Body of pancreas (tissue), 4 donors: ENCODE data around the gene CDC42EP1.

Experiments
- CTCF ChIP-seq, 7 experiments: fragments of 450-650 bp in 4 of 7; fragments of 200-600 bp in 3 of 7; sonication (generic) in 3 of 7; IDR thresholded peaks; one replicate each; pipeline ENCODE4 v1.5.1; 2016 to 2019; ENCODE audit warnings: antibody characterized with exemption in 7 of 7
- POLR2A ChIP-seq, 3 donors: fragments of 450-650 bp; IDR thresholded peaks; one replicate each; pipeline ENCODE4 v1.6.1; 2016; ENCODE audit warnings: antibody characterized with exemption in 3 of 3, mild to moderate bottlenecking in 2 of 3

DNA sequence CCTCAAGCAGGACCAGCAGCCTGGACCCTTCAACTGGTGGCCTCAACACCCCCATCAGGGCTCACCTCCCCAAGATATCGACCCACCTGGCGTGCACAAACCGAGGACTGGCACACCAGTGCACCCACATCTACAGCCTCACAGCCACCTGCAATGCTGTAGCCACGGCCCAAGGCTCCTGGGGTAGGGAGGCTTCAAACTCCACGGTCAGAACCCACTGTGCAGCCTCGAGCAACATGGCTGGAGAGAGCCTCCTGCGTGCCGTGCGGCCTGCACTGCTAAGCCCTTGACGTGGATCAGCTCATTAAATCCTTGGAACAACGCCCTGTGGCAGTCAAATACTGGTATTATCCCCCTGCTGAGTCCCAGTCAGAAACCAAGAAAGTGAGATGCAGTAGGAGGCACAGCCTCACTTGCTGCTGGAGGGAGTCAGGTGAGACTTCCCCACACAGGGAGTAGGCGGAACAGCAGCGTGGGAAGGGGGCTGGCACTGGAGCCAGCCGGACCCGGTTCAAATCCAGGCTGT, 45.7 kb upstream of the CDC42EP1 start:
- TF ChIP-seq CTCF (IDR thresholded peaks at IDR 0.05), result no peak
- TF ChIP-seq POLR2A (IDR thresholded peaks at IDR 0.05), result no peak
